Loucy (cell line): ENCODE measurements around the gene WDR74.

Source experiments
- H2AFZ ChIP-seq: fragments of 200-600 bp; sonication (generic); 2 replicates; pipeline ENCODE4 v1.6.0; 2016; ENCODE audit warnings: antibody characterized with exemption, mild to moderate bottlenecking, low read length, moderate library complexity
- H3F3A ChIP-seq: fragments of 200-600 bp; 2 replicates; pipeline ENCODE4 v1.6.0; 2016; ENCODE audit warnings: antibody characterized with exemption, low read depth, mild to moderate bottlenecking
- H3K27me3 ChIP-seq: fragments of 200-600 bp; sonication (generic); 2 replicates; pipeline ENCODE4 v1.6.1; 2014; ENCODE audit warnings: low read length, mild to moderate bottlenecking; ENCODE audit not compliant: insufficient read depth, poor library complexity, severe bottlenecking
- H3K36me3 ChIP-seq: fragments of 200-600 bp; sonication (generic); 2 replicates; pipeline ENCODE4 v1.6.1; 2016; ENCODE audit warnings: low read length; ENCODE audit not compliant: insufficient read depth
- H3K4me1 ChIP-seq: fragments of 200-600 bp; sonication (generic); 2 replicates; pipeline ENCODE4 v1.5.1; 2014; ENCODE audit warnings: low read length, mild to moderate bottlenecking; ENCODE audit not compliant: insufficient read depth, poor library complexity, severe bottlenecking
- H3K4me2 ChIP-seq: fragments of 200-600 bp; sonication (generic); 2 replicates; pipeline ENCODE4 v1.6.0; 2014; ENCODE audit warnings: antibody characterized with exemption, low read length, low read depth, mild to moderate bottlenecking; ENCODE audit not compliant: poor library complexity, severe bottlenecking
- H3K4me3 ChIP-seq: fragments of 200-600 bp; sonication (generic); 2 replicates; pipeline ENCODE4 v1.5.1; 2014; ENCODE audit warnings: low read length, mild to moderate bottlenecking, mixed read lengths; ENCODE audit not compliant: poor library complexity, severe bottlenecking
- H3K79me2 ChIP-seq: fragments of 200-600 bp; sonication (generic); 2 replicates; pipeline ENCODE4 v1.6.1; 2014; ENCODE audit warnings: low read length; ENCODE audit not compliant: insufficient read depth
- H3K9ac ChIP-seq: fragments of 200-600 bp; sonication (generic); 2 replicates; pipeline ENCODE4 v1.6.0; 2014; ENCODE audit warnings: mild to moderate bottlenecking, low read depth, low read length, moderate library complexity; ENCODE audit not compliant: poor library complexity, severe bottlenecking
- H3K9me2 ChIP-seq: fragments of 200-600 bp; sonication (generic); replicated peaks from 2 replicates; pipeline ENCODE4 v1.6.1; 2016; ENCODE audit warnings: low read depth, low read length, mixed read lengths
- H3K9me3 ChIP-seq: fragments of 200-600 bp; sonication (generic); 2 replicates; pipeline ENCODE4 v1.6.1; 2014; ENCODE audit warnings: mild to moderate bottlenecking, antibody characterized with exemption, low read length, low read depth; ENCODE audit not compliant: insufficient read depth
- H4K20me1 ChIP-seq: fragments of 200-600 bp; sonication (generic); 2 replicates; pipeline ENCODE4 v1.6.0; 2014; ENCODE audit warnings: antibody characterized with exemption, low read length, mild to moderate bottlenecking; ENCODE audit not compliant: insufficient read depth, poor library complexity, severe bottlenecking
- CTCF ChIP-seq: fragments of 200-600 bp; sonication (generic); conservative IDR thresholded peaks from 2 replicates; pipeline ENCODE4 v1.5.1; 2014; ENCODE audit warnings: mild to moderate bottlenecking, antibody characterized with exemption, low read length
- EZH2phosphoT487 ChIP-seq: fragments of 200-600 bp; IDR thresholded peaks from 2 replicates; pipeline ENCODE4 v1.6.1; 2018; ENCODE audit warnings: antibody characterized with exemption, mild to moderate bottlenecking, moderate library complexity, borderline replicate concordance

The WDR74 gene

DNA sequence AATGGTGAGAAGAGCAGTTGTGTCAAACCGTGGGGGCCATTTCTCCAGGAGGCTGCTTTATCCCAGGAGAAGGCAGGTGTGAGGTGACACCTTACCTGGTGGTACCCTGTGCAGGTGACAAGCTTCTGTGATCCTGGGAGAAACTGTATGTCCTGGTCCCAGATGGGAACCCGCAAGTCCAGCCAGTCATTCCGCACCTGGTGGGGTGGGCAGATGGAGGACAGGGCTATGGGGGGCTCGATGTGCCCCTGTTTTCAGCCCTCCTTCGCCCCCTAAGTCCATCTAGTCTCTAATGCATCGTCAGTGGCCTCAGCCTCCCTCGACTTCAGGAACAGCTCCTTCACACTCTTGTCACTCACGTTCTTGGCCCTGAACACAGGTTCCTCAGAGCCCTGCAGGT lies 4.1 kb downstream of the WDR74 start:
- TF ChIP-seq CTCF (no peak), EZH2phosphoT487 (no peak)
- Histone ChIP-seq H3K4me2 (no peak overlapping the region), H3K27me3 (no peaks in the 10 kb centered on the region), H3K4me1 (peaks cover 17% of the 10 kb centered on the region), H2AFZ (no peak overlapping the region), H3K9me2 (no peaks in the 10 kb centered on the region), H3K9me3 (no peaks in the 10 kb centered on the region), H3F3A (peaks cover 5% of the 10 kb centered on the region), H4K20me1 (peaks cover 7% of the 10 kb centered on the region), H3K9ac (no peak overlapping the region), H3K79me2 (peaks cover 46% of the 10 kb centered on the region), H3K4me3 (no peak overlapping the region), H3K36me3 (peaks cover 11% of the 10 kb centered on the region; the same call in 1 of the 2 replicates)

- H3K4me3 ChIP-seq = peak within 1 kb of the TSS; percentile 93
- H3K9me3 ChIP-seq = no peaks in the 10 kb centered on the region
- H3K9ac ChIP-seq = peak within 1 kb of the TSS; percentile 80
- H3K27me3 ChIP-seq = no peaks in the 10 kb centered on the region
- H3K4me1 ChIP-seq = peaks cover 14% of the 10 kb centered on the region
- H3K36me3 ChIP-seq = peaks cover 11% of the 10 kb centered on the region; the same call in 1 of the 2 replicates
- H3K79me2 ChIP-seq = peaks cover 51% of the 10 kb centered on the region
- peak within 1 kb of the TSS; percentile 80 for H2AFZ ChIP-seq
- H3F3A ChIP-seq = no peaks in the 10 kb centered on the region
- no peaks in the 10 kb centered on the region for H3K9me2 ChIP-seq
- no peak for TF ChIP-seq CTCF
- no peak for TF ChIP-seq EZH2phosphoT487
- peaks cover 8% of the 10 kb centered on the region for H4K20me1 ChIP-seq
- peak within 1 kb of the TSS; percentile 72 for H3K4me2 ChIP-seq
These were observed 6.8 kb downstream of the WDR74 start, which contains the start of gene TEX54 for GRCh38 chr11:62832336-62833234. TEX54 (minus strand) TSS chr11:62832841.

DNA sequence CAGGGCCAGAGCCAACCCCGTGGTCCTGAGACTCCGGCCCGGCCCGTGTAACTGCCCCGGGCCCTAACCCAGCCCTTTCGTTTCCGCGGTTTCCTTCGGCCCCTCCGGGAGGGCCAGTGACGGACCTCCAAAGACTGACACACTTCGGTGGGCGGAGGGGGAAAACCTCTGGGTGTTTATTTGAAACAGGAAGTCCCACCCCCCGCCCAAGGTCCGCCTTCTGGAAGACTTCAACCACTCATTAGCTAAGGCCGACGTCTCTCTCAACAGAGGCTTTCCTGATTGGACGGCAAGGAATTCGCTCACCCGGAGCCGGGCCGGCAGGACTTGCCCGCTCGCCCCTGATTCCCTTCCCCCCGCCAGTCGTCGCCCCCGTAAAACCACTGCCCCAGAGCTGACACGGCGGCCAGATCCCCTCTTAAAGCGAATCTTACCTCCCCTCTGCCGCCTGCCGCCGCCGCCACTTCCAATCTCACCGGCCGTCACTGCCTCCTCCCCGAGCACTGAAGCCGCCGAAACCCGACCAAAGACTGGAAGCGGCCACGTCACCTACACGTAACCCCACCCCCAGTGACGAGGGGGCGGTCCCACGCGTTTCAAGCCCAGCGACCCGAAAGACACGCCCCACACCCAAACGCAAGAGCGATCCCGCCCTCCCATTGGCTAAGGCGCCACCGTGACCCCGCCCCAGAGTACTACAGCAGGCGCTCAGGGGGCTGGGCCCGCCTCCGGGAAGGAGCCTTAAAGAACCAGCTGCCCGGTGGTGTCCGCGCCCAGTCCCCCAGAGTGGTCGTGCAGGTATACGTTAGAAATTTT lies 7.7 kb downstream of the WDR74 start, which contains the start of gene STX5:
TSS of gene STX5 (minus strand) at position 532 of the 816 bp plus-strand sequence. CDS start 808 bp downstream, outside the sequence.
- TF ChIP-seq EZH2phosphoT487 (no peak), CTCF (no peak)
- Histone ChIP-seq H4K20me1 (peaks cover 8% of the 10 kb centered on the region), H3K9me2 (no peaks in the 10 kb centered on the region), H2AFZ (peak within 1 kb of the TSS; percentile 80), H3K79me2 (peaks cover 50% of the 10 kb centered on the region), H3K4me1 (peaks cover 14% of the 10 kb centered on the region), H3K9me3 (no peaks in the 10 kb centered on the region), H3K9ac (peak within 1 kb of the TSS; percentile 80), H3K4me3 (peak within 1 kb of the TSS; percentile 93), H3K36me3 (peaks cover 17% of the 10 kb centered on the region; the same call in 1 of the 2 replicates), H3K4me2 (peak within 1 kb of the TSS; percentile 80), H3F3A (no peaks in the 10 kb centered on the region), H3K27me3 (no peaks in the 10 kb centered on the region)
